SK-N-MC (cell line): Measurements from ENCODE around the gene RFC1.

Source experiments
- EZH2 ChIP-seq: fragments of 200-600 bp; sonication (generic); IDR thresholded peaks from one replicate; pipeline ENCODE4 v1.6.1; 2017; ENCODE audit warnings: antibody characterized with exemption
- FOXP2 ChIP-seq: optimal IDR thresholded peaks from 2 replicates; pipeline ENCODE3; 2011; ENCODE audit warnings: mild to moderate bottlenecking, moderate library complexity; ENCODE audit not compliant: insufficient read depth; ENCODE audit errors: extremely low read length, control extremely low read depth
- POLR2AphosphoS5 ChIP-seq: IDR thresholded peaks from 2 replicates; pipeline ENCODE4 v1.6.1; 2012; ENCODE audit warnings: mild to moderate bottlenecking, low read depth, low read length, borderline replicate concordance

- TF ChIP-seq POLR2AphosphoS5 = no peak
- no peak for TF ChIP-seq EZH2
- TF ChIP-seq FOXP2 = no peak
Measured at GRCh38 chr4:39302901-39303300, 63.3 kb downstream of the RFC1 start.
